Measurements from ENCODE around the gene PCYT2. TPM values are rescaled to one million over a fixed set of nuclear protein-coding genes. Genes with fewer than 3 reads are reported as not detected.
"Not testable (repeated sequence)": the region's sequence is repeated elsewhere in the genome, so short reads cannot be mapped to it uniquely, and the experiment has no call there.

Gene PCYT2
- total and polyA plus RNA-seq, 8 donors, result 12.7 to 57.7 (median 19.6) TPM

DNA sequence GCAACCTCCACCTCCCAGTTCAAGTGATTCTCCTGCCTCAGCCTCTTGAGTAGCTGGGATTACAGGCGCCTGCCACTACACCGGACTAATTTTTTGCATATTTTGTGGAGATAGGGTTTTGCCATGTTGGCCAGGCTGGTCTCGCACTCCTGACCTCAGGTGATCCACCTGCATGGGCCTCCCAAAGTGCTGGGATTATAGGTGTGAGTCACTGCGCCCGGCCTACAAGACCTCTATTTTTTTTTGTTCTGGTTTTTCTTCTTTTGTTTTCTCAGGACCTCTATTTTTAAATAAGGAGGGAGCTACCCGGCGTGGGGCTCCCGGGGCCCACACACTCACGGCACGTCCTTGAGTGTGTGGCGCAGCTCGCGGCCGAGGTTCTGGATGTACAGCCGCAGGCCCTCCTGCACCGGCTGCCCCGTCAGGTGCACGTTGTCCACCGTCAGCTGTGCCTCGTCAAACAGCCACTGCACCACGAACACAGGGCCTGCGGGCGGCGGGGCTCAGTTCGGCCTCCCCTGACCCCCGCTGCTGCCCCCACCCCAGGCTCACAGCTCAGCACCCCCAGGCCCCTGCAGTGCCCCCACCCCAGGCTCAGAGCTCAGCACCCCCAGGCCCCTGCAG lies 44.0 kb upstream of the PCYT2 start:
- DNase-seq (no peak), ATAC-seq (no peak)
- no peaks in the 10 kb centered on the region for H3K9me3 ChIP-seq
- intact Hi-C loops (cut with DNase I), result no loop called here
- TF ChIP-seq, protein P1, sequence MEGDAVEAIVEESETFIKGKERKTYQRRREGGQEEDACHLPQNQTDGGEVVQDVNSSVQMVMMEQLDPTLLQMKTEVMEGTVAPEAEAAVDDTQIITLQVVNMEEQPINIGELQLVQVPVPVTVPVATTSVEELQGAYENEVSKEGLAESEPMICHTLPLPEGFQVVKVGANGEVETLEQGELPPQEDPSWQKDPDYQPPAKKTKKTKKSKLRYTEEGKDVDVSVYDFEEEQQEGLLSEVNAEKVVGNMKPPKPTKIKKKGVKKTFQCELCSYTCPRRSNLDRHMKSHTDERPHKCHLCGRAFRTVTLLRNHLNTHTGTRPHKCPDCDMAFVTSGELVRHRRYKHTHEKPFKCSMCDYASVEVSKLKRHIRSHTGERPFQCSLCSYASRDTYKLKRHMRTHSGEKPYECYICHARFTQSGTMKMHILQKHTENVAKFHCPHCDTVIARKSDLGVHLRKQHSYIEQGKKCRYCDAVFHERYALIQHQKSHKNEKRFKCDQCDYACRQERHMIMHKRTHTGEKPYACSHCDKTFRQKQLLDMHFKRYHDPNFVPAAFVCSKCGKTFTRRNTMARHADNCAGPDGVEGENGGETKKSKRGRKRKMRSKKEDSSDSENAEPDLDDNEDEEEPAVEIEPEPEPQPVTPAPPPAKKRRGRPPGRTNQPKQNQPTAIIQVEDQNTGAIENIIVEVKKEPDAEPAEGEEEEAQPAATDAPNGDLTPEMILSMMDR (IDR thresholded peaks at IDR 0.05), result no peak
- H3K36me3 ChIP-seq, result no peaks in the 10 kb centered on the region
- no peak overlapping the region for H3K4me3 ChIP-seq
- H3K4me1 ChIP-seq, result peaks cover 4 to 13% of the 10 kb centered on the region in 2 donors
- no peak overlapping the region for H3K27ac ChIP-seq
- H3K27me3 ChIP-seq, result peaks cover 12 to 37% of the 10 kb centered on the region in 2 donors

DNA sequence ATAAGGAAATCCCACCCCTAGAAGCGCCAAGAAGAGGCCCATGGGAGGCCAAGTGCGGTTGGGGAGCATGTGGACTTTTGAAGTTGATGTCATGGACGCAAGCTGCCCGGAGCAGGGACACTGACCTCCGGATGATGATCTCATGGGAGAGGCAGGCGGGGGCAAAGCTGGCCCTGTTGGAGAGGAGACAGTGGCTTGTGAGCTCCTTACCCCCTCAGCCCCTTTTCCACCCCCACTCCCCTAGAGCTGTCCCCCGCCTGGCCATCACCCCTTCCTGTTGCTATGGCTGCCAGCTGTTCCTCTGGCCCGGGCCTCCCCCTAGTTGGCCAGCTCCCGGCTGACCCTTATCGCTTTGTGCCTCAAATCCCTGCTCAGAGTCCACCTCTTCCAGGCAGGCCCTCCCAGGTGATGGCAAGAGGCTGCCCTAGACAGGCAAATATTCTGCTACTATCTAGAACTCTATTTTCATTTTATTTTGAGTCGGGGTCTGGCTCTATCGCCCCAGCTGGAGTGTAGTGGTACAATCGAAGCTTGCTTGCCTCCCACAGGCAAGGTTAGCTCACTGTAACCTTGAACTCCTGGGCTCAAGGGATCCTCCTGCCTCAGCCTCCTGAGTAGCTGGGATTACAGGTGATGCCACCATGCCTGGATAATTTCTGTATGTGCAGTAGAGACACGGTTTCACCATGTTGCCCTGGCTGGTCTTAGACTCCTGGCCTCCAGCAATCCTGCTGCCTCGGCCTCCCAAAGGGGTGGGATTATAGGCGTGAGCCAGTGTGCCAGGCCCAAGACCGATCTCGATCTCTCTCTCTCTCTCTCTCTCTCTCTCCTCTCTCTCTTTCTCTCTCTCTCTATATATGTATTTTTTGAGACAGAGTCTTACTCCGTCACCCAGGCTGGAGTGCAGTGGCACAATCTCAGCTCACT lies 43.2 kb upstream of the PCYT2 start:
- intact Hi-C loops (cut with DNase I), result no loop called here

DNA sequence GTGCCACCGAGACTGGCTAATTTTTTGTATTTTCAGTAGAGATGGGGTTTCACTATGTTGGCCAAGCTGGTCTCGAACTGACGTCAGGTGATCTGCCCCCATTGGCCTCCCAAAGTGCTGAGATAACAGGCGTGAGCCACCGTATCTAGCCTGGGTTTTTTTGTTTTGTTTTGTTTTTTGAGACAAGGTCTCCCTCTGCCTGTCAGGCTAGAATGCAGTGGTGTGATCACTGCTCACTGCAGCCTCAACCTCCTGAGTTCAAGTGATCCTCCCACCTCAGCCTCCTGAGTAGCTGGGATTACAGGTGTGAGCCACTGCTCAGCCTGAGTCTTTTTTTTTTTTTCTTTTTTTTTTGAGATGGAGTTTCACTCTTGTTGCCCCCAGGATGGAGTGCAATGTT lies 42.2 kb upstream of the PCYT2 start:
- H3K4me3 ChIP-seq; ATAC-seq; H3K4me1 ChIP-seq; H3K27ac ChIP-seq; H3K9me3 ChIP-seq; DNase-seq; intact Hi-C loops (cut with DNase I); H3K36me3 ChIP-seq: not testable (repeated sequence)
- peaks cover 0 to 20% of the 10 kb centered on the region in 2 donors for H3K27me3 ChIP-seq

More for the DNA sequence above, 43.2 kb upstream of the PCYT2 start:
- no peaks in the 10 kb centered on the region for H3K9me3 ChIP-seq
- TF ChIP-seq, protein P1 (IDR thresholded peaks at IDR 0.05), result no peak
- DNase-seq, result no peak
- H3K27ac ChIP-seq, result no peak overlapping the region
- ATAC-seq, result no peak
- peaks cover 0 to 5% of the 10 kb centered on the region in 2 donors for H3K4me1 ChIP-seq
- peaks cover 8 to 30% of the 10 kb centered on the region in 2 donors for H3K27me3 ChIP-seq
- no peaks in the 10 kb centered on the region for H3K36me3 ChIP-seq
- no peak overlapping the region for H3K4me3 ChIP-seq

DNA sequence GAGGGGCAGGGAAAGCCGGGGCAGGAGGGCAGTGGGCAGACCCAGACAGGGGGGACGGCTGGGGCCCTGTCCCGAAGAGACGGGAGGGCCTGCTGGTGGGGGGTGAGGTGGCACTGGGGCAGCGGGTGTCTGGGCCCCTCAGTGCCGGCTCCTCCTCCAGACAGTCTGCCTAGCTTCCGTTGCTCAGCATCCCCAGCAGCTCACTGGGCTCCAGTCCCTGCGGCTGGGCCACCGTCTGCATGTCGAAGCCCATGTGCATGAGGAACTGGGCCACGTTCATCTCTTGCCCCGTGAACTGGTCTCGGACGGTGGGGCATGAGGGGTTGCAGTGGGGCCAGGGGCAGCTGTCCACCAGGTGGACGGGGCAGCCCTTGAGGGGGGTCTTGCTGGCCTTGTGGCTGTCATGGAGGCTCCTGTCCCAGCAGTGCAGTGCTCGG lies 41.6 kb upstream of the PCYT2 start:
- H3K9me3 ChIP-seq, result no peaks in the 10 kb centered on the region
- DNase-seq, result no peak
- no peak overlapping the region for H3K27ac ChIP-seq
- H3K4me3 ChIP-seq, result no peak overlapping the region
- H3K27me3 ChIP-seq, result peaks cover 0 to 14% of the 10 kb centered on the region in 2 donors
- intact Hi-C loops (cut with DNase I), result no loop called here
- TF ChIP-seq, protein P1 (IDR thresholded peaks at IDR 0.05), result no peak
- no peaks in the 10 kb centered on the region for H3K4me1 ChIP-seq
- no peaks in the 10 kb centered on the region for H3K36me3 ChIP-seq
- no peak for ATAC-seq

DNA sequence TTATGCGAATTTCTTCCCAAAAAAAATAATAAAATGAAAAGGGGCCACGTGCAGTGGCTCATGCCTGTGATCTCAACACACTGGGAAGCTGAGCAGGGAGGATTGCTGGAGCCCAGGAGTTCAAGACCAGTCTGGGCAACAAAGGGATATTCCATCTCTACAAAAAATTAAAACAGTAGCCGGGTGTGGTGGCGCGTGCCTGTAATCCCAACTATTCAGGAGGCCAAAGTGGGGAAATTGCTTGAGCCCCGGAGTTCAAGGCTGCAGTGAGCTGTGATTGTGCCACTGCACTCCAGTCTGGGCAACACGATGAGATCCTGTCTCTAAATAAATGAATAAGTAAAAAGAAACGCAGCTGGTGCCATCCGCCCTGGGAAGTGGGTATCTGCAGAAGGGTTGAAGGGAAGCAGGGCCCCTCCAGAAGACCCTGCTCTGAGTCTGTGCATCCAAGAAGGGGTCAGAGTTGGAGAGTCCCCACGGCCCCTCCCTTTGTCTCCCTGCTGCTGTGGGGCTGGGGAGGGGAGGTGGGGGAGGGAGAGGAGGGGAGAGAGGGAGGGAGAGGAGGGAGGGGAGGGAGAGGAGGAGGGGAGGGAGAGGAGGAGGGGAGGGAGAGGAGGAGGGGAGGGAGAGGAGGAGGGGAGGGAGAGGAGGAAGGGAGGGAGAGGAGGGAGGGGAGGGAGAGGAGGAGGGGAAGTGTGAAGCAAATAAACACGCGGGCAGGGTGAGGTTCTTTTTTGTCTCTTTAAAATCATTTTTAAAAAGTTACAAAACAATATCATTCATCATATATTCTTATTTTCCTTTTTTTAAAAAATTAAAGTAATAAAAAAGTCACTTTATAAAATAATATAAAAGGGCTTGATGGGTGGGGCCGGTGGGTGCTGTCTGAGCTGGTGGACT lies 40.8 kb upstream of the PCYT2 start:
- DNase-seq (no peak), ATAC-seq (no peak)
- Histone ChIP-seq H3K4me1 (no peaks in the 10 kb centered on the region), H3K36me3 (no peaks in the 10 kb centered on the region), H3K27me3 (peaks cover 0 to 6% of the 10 kb centered on the region in 2 donors), H3K27ac (no peak overlapping the region), H3K9me3 (no peaks in the 10 kb centered on the region), H3K4me3 (no peak overlapping the region)
- TF ChIP-seq, protein P1 (IDR thresholded peaks at IDR 0.05), result no peak
- intact Hi-C loops (cut with DNase I), result no loop called here
